DND-41 (cell line): Measurements from ENCODE around the gene PISD.

Experiments
- ATAC-seq: fragments of 200-7000 bp; cut with Tn5 transposase; 3 replicates; pipeline ENCODE4 v1.9.1; 2021; ENCODE audit warnings: low read depth; ENCODE audit not compliant: insufficient read depth
- DNase-seq: peaks from one replicate; pipeline ENCODE4 v3.0.0-alpha.2; 2020
- H2AFZ ChIP-seq: 2 replicates; pipeline ENCODE4 v1.6.0; 2012; ENCODE audit warnings: low read depth, low read length
- H3K27ac ChIP-seq: 2 replicates; pipeline ENCODE4 v1.5.1; 2012; ENCODE audit warnings: low read length, inconsistent platforms
- H3K27me3 ChIP-seq: fragments of 200-600 bp; sonication (generic); 2 replicates; pipeline ENCODE4 v1.6.0; 2012; ENCODE audit warnings: low read length, mild to moderate bottlenecking, inconsistent platforms; ENCODE audit not compliant: insufficient read depth, poor library complexity
- H3K36me3 ChIP-seq: 2 replicates; pipeline ENCODE4 v1.5.1; 2012; ENCODE audit warnings: low read length, inconsistent platforms; ENCODE audit not compliant: insufficient read depth
- H3K4me1 ChIP-seq: 2 replicates; pipeline ENCODE4 v1.5.1; 2012; ENCODE audit warnings: mild to moderate bottlenecking, low read length; ENCODE audit not compliant: insufficient read depth
- H3K4me2 ChIP-seq: 2 replicates; pipeline ENCODE4 v1.6.0; 2012; ENCODE audit warnings: mild to moderate bottlenecking, moderate library complexity, low read length, inconsistent platforms; ENCODE audit not compliant: insufficient read depth
- H3K4me3 ChIP-seq, 2 experiments: fragments of 200-600 bp in 1 of 2; shearing (Covaris generic) in 1 of 2; 2 replicates each; pipeline ENCODE4 v1.5.1; 2012 to 2016; ENCODE audit warnings: inconsistent platforms in 2 of 2, low read length in 2 of 2, mild to moderate bottlenecking in 2 of 2, low read depth in 1 of 2, moderate library complexity in 1 of 2
- H3K79me2 ChIP-seq: 2 replicates; pipeline ENCODE4 v1.6.0; 2012; ENCODE audit warnings: low read length, inconsistent platforms; ENCODE audit not compliant: insufficient read depth
- H3K9ac ChIP-seq: 2 replicates; pipeline ENCODE4 v1.6.0; 2012; ENCODE audit warnings: low read depth, mild to moderate bottlenecking, inconsistent platforms, low read length, moderate library complexity
- H3K9me3 ChIP-seq: 2 replicates; pipeline ENCODE4 v1.5.1; 2012; ENCODE audit warnings: low read length, moderate library complexity, mild to moderate bottlenecking, inconsistent platforms; ENCODE audit not compliant: insufficient read depth, severe bottlenecking
- H4K20me1 ChIP-seq: 2 replicates; pipeline ENCODE4 v1.6.0; 2012; ENCODE audit warnings: low read length; ENCODE audit not compliant: insufficient read depth
- CTCF ChIP-seq: IDR thresholded peaks from 2 replicates; pipeline ENCODE4 v1.5.1; 2012; ENCODE audit warnings: borderline replicate concordance, low read length, moderate library complexity, mild to moderate bottlenecking; ENCODE audit not compliant: poor library complexity, severe bottlenecking; ENCODE audit errors: extremely low read depth
- EZH2 ChIP-seq: IDR thresholded peaks from 3 replicates; pipeline ENCODE4 v1.6.1; 2012; ENCODE audit warnings: borderline replicate concordance, low read depth, mild to moderate bottlenecking, moderate library complexity, low read length, inconsistent platforms; ENCODE audit not compliant: severe bottlenecking

The PISD gene

GRCh38 chr22:31622980-31623379 lies 39.0 kb downstream of the PISD start:
- TF ChIP-seq CTCF, result no peak
- no peak for TF ChIP-seq EZH2
- ATAC-seq (no peak), DNase-seq (no peak)
- H3K9me3 ChIP-seq, result no peaks in the 10 kb centered on the region
- no peaks in the 10 kb centered on the region for H3K27me3 ChIP-seq
- no peak overlapping the region for H3K9ac ChIP-seq
- H4K20me1 ChIP-seq, result peaks cover 91% of the 10 kb centered on the region
- H3K36me3 ChIP-seq, result peaks cover 82% of the 10 kb centered on the region
- no peak overlapping the region for H2AFZ ChIP-seq
- H3K79me2 ChIP-seq, result peaks cover 70% of the 10 kb centered on the region
- H3K4me3 ChIP-seq, result no peak overlapping the region
- no peak overlapping the region for H3K27ac ChIP-seq
- peaks cover 13% of the 10 kb centered on the region for H3K4me1 ChIP-seq
- no peak overlapping the region for H3K4me2 ChIP-seq

GRCh38 chr22:31621507-31622124 lies 40.4 kb downstream of the PISD start:
- no peak for ATAC-seq
- Histone ChIP-seq H3K9ac (no peak overlapping the region), H3K27me3 (no peaks in the 10 kb centered on the region), H3K4me3 (no peak overlapping the region), H3K27ac (no peak overlapping the region), H3K79me2 (peaks cover 56% of the 10 kb centered on the region), H2AFZ (no peak overlapping the region), H3K9me3 (no peaks in the 10 kb centered on the region), H3K4me2 (no peak overlapping the region), H4K20me1 (peaks cover 82% of the 10 kb centered on the region), H3K36me3 (peaks cover 82% of the 10 kb centered on the region), H3K4me1 (peaks cover 5% of the 10 kb centered on the region; the same call in 1 of the 2 replicates)
- DNase-seq, result no peak
- TF ChIP-seq EZH2, result no peak

GRCh38 chr22:31620756-31621480 lies 41.1 kb downstream of the PISD start:
- H3K27ac ChIP-seq, result no peak overlapping the region
- H3K4me2 ChIP-seq, result no peak overlapping the region
- H3K4me1 ChIP-seq, result peaks cover 2% of the 10 kb centered on the region; the same call in 1 of the 2 replicates
- no peak for TF ChIP-seq EZH2
- no peak for TF ChIP-seq CTCF
- no peak overlapping the region for H2AFZ ChIP-seq
- H3K36me3 ChIP-seq, result peaks cover 84% of the 10 kb centered on the region
- H3K79me2 ChIP-seq, result peaks cover 49% of the 10 kb centered on the region
- H3K9ac ChIP-seq, result no peak overlapping the region
- H3K9me3 ChIP-seq, result no peaks in the 10 kb centered on the region
- H3K4me3 ChIP-seq, result no peak overlapping the region
- H4K20me1 ChIP-seq, result peaks cover 75% of the 10 kb centered on the region
- no peak for DNase-seq
- no peak for ATAC-seq
- H3K27me3 ChIP-seq, result no peaks in the 10 kb centered on the region

GRCh38 chr22:31619611-31620300 lies 42.3 kb downstream of the PISD start:
- Histone ChIP-seq H3K27me3 (no peaks in the 10 kb centered on the region), H3K4me2 (no peak overlapping the region), H3K36me3 (peaks cover 87% of the 10 kb centered on the region), H3K4me3 (no peak overlapping the region), H3K9me3 (no peaks in the 10 kb centered on the region), H3K9ac (no peak overlapping the region), H4K20me1 (peaks cover 65% of the 10 kb centered on the region), H2AFZ (no peak overlapping the region), H3K4me1 (no peaks in the 10 kb centered on the region), H3K79me2 (peaks cover 38% of the 10 kb centered on the region), H3K27ac (no peak overlapping the region)
- DNase-seq (no peak), ATAC-seq (no peak)
- TF ChIP-seq CTCF (no peak), EZH2 (no peak)
